Fibroblast of mammary gland (primary cell): Measurements from ENCODE around the gene PEX6.

Source experiments
- DNase-seq: peaks from one replicate; pipeline ENCODE4 v3.0.0-alpha.2; 2010; ENCODE audit warnings: low read depth
- H3K4me3 ChIP-seq: 2 replicates; pipeline ENCODE4 v1.5.1; 2011; ENCODE audit warnings: low read depth, mild to moderate bottlenecking, low read length, moderate library complexity; ENCODE audit not compliant: control insufficient read depth
- CTCF ChIP-seq: conservative IDR thresholded peaks from 2 replicates; pipeline ENCODE4 v1.5.1; 2011; ENCODE audit warnings: low read depth, low read length, inconsistent platforms; ENCODE audit not compliant: control insufficient read depth, insufficient read depth

The PEX6 gene

DNA sequence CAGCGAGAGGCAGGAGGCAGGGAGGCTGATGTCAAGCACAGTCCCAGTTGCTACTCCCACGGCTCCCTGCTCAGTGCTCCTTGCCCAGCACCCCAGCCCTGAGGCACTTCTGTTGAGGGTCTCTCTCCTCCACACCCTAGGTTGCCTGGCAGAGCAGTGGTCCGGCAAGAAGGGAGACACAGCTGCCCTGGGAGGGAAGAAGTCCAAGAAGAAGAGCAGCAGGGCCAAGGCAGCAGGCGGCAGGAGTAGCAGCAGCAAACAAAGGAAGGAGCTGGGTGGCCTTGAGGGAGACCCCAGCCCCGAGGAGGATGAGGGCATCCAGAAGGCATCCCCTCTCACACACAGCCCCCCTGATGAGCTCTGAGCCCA, 40.6 kb downstream of the PEX6 start:
- H3K4me3 ChIP-seq: no peak overlapping the region
- no peak for TF ChIP-seq CTCF
- no peak for DNase-seq

GRCh38 chr6:42937548-42938427, 41.2 kb downstream of the PEX6 start:
- H3K4me3 ChIP-seq: no peak overlapping the region
- no peak for TF ChIP-seq CTCF
- DNase-seq: no peak

DNA sequence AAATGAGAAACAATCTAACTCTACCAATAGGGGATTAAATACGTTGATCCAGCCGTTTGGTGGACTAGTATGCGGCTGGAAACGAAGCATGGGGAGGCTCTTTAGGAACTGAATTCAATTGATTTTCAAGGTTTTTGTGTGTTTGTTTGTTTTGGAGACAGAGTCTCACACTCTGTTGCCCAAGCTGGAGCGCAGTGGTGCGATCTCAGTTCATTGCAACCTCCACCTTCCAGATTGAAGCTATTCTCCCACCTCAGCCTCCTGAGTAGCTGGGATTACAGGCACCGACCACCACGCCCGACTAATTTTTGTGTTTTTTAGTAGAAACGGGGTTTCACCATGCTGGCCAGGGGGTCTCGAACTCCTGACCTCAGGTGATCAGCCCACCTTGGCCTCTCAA, 42.6 kb downstream of the PEX6 start:
- no peak for TF ChIP-seq CTCF
- H3K4me3 ChIP-seq: no peak overlapping the region
- no peak for DNase-seq

DNA sequence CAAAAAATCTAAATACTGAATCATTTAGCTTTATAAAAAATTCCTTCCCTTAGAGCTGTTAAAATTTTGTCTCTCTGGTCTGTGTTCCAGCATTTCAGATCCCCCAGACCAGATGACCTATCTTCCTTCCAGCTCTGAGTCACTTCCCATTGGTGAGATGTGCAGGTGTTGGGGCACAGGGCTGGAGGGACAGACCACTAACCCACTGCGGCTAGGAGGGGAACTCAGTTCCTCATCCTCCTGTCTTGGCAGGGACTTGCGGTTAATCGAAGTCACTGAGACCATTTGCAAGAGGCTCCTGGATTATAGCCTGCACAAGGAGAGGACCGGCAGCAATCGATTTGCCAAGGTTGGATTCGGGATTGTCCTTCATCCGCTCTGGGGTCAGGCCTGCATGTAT, 43.7 kb downstream of the PEX6 start:
- no peak for DNase-seq
- H3K4me3 ChIP-seq: no peak overlapping the region
- no peak for TF ChIP-seq CTCF

DNA sequence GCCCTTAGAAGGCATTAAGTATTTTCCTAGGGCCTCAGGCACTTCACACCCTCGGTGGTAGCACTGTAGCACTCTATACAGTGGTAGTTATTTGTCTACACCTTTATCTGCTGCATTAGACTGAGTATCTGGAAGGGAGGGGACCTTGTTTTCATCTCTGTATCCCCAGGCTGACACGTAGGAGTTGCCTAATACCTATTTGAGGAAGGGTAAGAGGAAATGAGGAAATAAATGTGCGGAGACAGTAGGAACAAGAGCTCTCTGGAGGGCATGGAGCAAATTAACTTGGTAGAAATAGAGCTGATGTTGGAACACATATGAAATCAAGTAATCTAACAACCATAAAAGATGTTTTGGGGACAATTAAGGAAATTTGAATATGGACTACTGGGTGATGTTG, 45.8 kb downstream of the PEX6 start:
- no peak for DNase-seq
- TF ChIP-seq CTCF: no peak
- H3K4me3 ChIP-seq: no peak overlapping the region

DNA sequence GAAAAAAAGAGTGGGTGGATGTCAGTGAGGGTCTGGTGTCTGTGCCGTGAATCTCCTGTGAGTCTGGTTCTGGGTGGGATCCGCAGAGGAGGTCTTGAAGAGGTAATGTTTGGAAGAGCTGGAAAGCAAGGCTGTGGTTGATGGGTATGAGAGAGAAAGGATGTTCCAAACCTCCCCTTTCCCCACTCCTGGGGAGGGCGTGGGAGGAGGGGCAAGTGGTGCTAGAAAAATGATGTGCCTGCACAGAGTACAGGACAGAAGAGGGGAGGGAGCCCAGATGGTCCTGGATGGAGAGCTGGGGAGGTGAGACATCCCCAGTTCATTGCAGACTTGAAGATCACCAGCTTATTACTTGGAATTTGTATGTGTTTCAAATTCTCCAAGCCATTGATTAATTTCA, 46.6 kb downstream of the PEX6 start:
- no peak overlapping the region for H3K4me3 ChIP-seq
- DNase-seq: no peak
- TF ChIP-seq CTCF: no peak
